ENCODE results near the gene DPH3. TPM values are rescaled to one million over a fixed set of nuclear protein-coding genes. Genes with fewer than 3 reads are reported as not detected.

The DPH3 gene
- total RNA-seq (2013; cell fraction: nucleolus; rRNA removed) = 3.3 and 3.5 TPM in 2 replicates
- total RNA-seq (2014; rRNA removed) (10.7 and 10.8 TPM in 2 replicates), total RNA-seq (2014; rRNA removed; fragmentation: Illumina TruSeq; extraction: Trizol) (13.0 and 14.7 TPM in 2 replicates), total RNA-seq (2021) (15.4 and 20.6 TPM in 2 replicates), polyA plus RNA-seq (2011; rRNA removed) (26.1 and 39.1 TPM in 2 replicates), polyA plus RNA-seq (2014; fragmentation: Illumina TruSeq; extraction: Trizol) (18.0 and 19.0 TPM in 2 replicates), polyA plus RNA-seq (2014; fragmentation: Nextera tagmentation; extraction: Ambion mirVana) (10 to 100 TPM; 67.1 to 71.8 TPM), polyA plus RNA-seq (2014; rRNA removed) (9.2 and 10.9 TPM in 2 replicates), polyA plus RNA-seq (2016; fragmentation: Nextera tagmentation; extraction: Ambion mirVana) (10 to 100 TPM; 50.6 to 54.8 TPM), polyA minus RNA-seq (2011; rRNA and poly(A)+ RNA removed) (5.8 and 6.9 TPM in 2 replicates), Bru-seq, nascent RNA (percentile 84 among the genes with signal in this experiment), BruChase-seq, experiment 1, labeled RNA remaining after a 6-hour chase (percentile 85 among the genes with signal in this experiment), BruChase-seq, experiment 2, labeled RNA remaining after a 2-hour chase (percentile 87 among the genes with signal in this experiment)
- polyA plus RNA-seq (2011; ENCODE audit: low read depth) = 5.3 TPM
- polyA plus RNA-seq (2011; cell fraction: cytosol; rRNA removed) = 7.1 and 7.3 TPM in 2 replicates
- polyA plus RNA-seq (2011; cell fraction: nucleus; rRNA removed) = 3.4 and 5.5 TPM in 2 replicates
- 10.3 and 11.2 TPM in 2 replicates for polyA plus RNA-seq (2012)
- 3.3 and 3.7 TPM in 2 replicates for polyA minus RNA-seq (2011; cell fraction: cytosol; rRNA and poly(A)+ RNA removed)
- polyA minus RNA-seq (2011; cell fraction: nucleus; rRNA and poly(A)+ RNA removed) = 2.7 and 3.5 TPM in 2 replicates
- long read RNA-seq, experiment 1, transcript DPH3-202 (2 exons, 3,052 nt) = minor isoform, 13 of 30 reads
- long read RNA-seq, experiment 1, transcript DPH3-204 (3 exons, 3,131 nt) = major isoform, 17 of 30 reads
- long read RNA-seq, experiment 1, partial matches to known transcripts = 0 of 30 reads
- long read RNA-seq, experiment 1, other reads (novel, unspliced or antisense) = 0 of 30 reads
- long read RNA-seq, experiment 2, transcript DPH3-202 (2 exons, 3,052 nt) = minor isoform, 48 of 117 reads
- long read RNA-seq, experiment 2, transcript DPH3-204 (3 exons, 3,131 nt) = major isoform, 65 of 117 reads
- long read RNA-seq, experiment 2, partial matches to known transcripts = 0 of 117 reads
- long read RNA-seq, experiment 2, other reads (novel, unspliced or antisense) = 4 of 117 reads

GRCh38 chr3:16264708-16265454, at the start of gene DPH3, which contains the start of gene OXNAD1:
Gene DPH3 (minus strand): TSS chr3:16264943. CDS start chr3:16264876, 67 bp downstream.
Gene OXNAD1 (plus strand): TSS chr3:16265212. CDS start chr3:16270953, 5,741 bp downstream.
- WGBS (ENCODE audit: insufficient coverage, insufficient replicate concordance, low lambda C conversion rate, missing lambda C conversion rate) = under 1% methylated on average over 61 of the region's 61 CpGs
- ChIA-PET POLR2A (interaction anchor here (0.8 to 2.3 kb wide), 7 partner anchors 10 to 251 kb away, joined by 3 to 15 read pairs (median 3); no protein-coding TSS in a partner anchor), CTCF (interaction anchor here (0.6 to 9.7 kb wide), 17 partner anchors 10 to 621 kb away, joined by 3 to 93 read pairs (median 4); no protein-coding TSS in a partner anchor), SMC1A (ENCODE audit: uncharacterized antibody, unreplicated experiment) (interaction anchor here (0.8 to 6.4 kb wide), 15 partner anchors 11 to 332 kb away, joined by 3 to 63 read pairs (median 4); no protein-coding TSS in a partner anchor), RAD21 (ENCODE audit: unreplicated experiment) (interaction anchor here (0.6 to 2.1 kb wide), 18 partner anchors 12 to 335 kb away, joined by 3 to 12 read pairs (median 3); no protein-coding TSS in a partner anchor)
- peak within 1 kb of the TSS; percentile 98 for H2AFZ ChIP-seq (ENCODE audit: control insufficient read depth, low read depth, low read length)
- H3K27ac ChIP-seq (ENCODE audit: control insufficient read depth, insufficient read depth) = peak within 1 kb of the TSS; percentile 86
- in situ Hi-C loops (cut with MboI) (no loop called here), intact Hi-C loops (cut with micrococcal nuclease; ENCODE audit: unreplicated experiment) (loop anchor here (2.0 to 10.0 kb wide), 2 partner anchors 246 to 970 kb away; no protein-coding TSS in a partner anchor)
- DNase-seq (ENCODE audit: low read depth, low spot score) (peak; percentile 95), ATAC-seq (peak; percentile 98), FAIRE-seq (peak; percentile 96)
- no peaks in the 10 kb centered on the region for H3K9me3 ChIP-seq (replicated peaks; ENCODE audit: control insufficient read depth, insufficient read depth, low read length)
- H4K20me1 ChIP-seq (ENCODE audit: control insufficient read depth, insufficient read depth) = no peaks in the 10 kb centered on the region
- H3K36me3 ChIP-seq (ENCODE audit: control insufficient read depth in 2 of 2, insufficient read depth in 2 of 2, low read length in 1 of 2) = peaks cover 0 to 2% of the 10 kb centered on the region in 2 experiments; a peak in 2 of 4 replicates
- H3K4me1 ChIP-seq (ENCODE audit: control insufficient read depth, insufficient read depth, low read length) = peaks cover 3% of the 10 kb centered on the region
- peak within 1 kb of the TSS; percentile 89 for H3K9ac ChIP-seq (ENCODE audit: control insufficient read depth, insufficient read depth, low read length)
- no peaks in the 10 kb centered on the region for H3K27me3 ChIP-seq (replicated peaks in 1 of 2; ENCODE audit: control insufficient read depth in 2 of 2, insufficient read depth in 2 of 2, low read length in 1 of 2)
- peak within 1 kb of the TSS; percentile 99 for H3K4me2 ChIP-seq (ENCODE audit: control insufficient read depth, insufficient read depth)
- H3K4me3 ChIP-seq = peak within 1 kb of the TSS; percentile 91
- BruUV-seq (replicated peaks) = no TSS peak
- H3K79me2 ChIP-seq (ENCODE audit: control insufficient read depth, insufficient read depth, low read length) = peaks cover 47% of the 10 kb centered on the region
- peak; percentile 82 to 94 for TF ChIP-seq SRF (IDR thresholded peaks at IDR 0.05; ENCODE audit: low read depth in 2 of 2, low read length in 2 of 2)
- TF ChIP-seq SMARCA5 (IDR thresholded peaks at IDR 0.05) = no peak
- TF ChIP-seq MAX (IDR thresholded peaks at IDR 0.05; ENCODE audit: low read depth, low read length) = peak; percentile 78
- TF ChIP-seq E2F4 (IDR thresholded peaks at IDR 0.05; ENCODE audit: low read depth, low read length) = 0 out of 2 replicates have a peak, but pooled peaks have one; percentile 10
- TF ChIP-seq SMAD5 (IDR thresholded peaks at IDR 0.05; ENCODE audit: low read depth) = peak; percentile 37; the same call in 1 of the 2 replicates
- TF ChIP-seq SP1 (IDR thresholded peaks at IDR 0.05; ENCODE audit: low read depth, low read length) = peak; percentile 77
- TF ChIP-seq GABPA (IDR thresholded peaks at IDR 0.05; ENCODE audit: low read depth) = peak; percentile 98
- TF ChIP-seq, protein P1, sequence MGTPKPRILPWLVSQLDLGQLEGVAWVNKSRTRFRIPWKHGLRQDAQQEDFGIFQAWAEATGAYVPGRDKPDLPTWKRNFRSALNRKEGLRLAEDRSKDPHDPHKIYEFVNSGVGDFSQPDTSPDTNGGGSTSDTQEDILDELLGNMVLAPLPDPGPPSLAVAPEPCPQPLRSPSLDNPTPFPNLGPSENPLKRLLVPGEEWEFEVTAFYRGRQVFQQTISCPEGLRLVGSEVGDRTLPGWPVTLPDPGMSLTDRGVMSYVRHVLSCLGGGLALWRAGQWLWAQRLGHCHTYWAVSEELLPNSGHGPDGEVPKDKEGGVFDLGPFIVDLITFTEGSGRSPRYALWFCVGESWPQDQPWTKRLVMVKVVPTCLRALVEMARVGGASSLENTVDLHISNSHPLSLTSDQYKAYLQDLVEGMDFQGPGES (IDR thresholded peaks at IDR 0.05) = peak; percentile 62; the same call in 1 of the 2 replicates
- TF ChIP-seq KAT2A (conservative IDR thresholded peaks at IDR 0.05; ENCODE audit: control insufficient read depth, low read depth, low read length) = no peak
- 0 out of 2 replicates have a peak, but pooled peaks have one; percentile 48 for TF ChIP-seq POLR2AphosphoS2 (IDR thresholded peaks at IDR 0.05; ENCODE audit: low read depth, low read length)
- peak; percentile 87 for TF ChIP-seq IKZF1 (conservative IDR thresholded peaks at IDR 0.05)
- no peak for TF ChIP-seq HDAC2 (IDR thresholded peaks at IDR 0.05)
- peak in 1 of 2 experiments; percentile 42; a peak in 1 of 3 replicates for TF ChIP-seq EGR1 (IDR thresholded peaks at IDR 0.05; ENCODE audit: borderline replicate concordance in 1 of 2, low read depth in 2 of 2, low read length in 2 of 2)
- TF ChIP-seq SUPT20H (IDR thresholded peaks at IDR 0.05; ENCODE audit: borderline replicate concordance, control insufficient read depth, low read depth, low read length) = no peak
- TF ChIP-seq ZNF384 (IDR thresholded peaks at IDR 0.05; ENCODE audit: borderline replicate concordance, low read depth, low read length) = no peak
- no peak for TF ChIP-seq STAT3 (IDR thresholded peaks at IDR 0.05; ENCODE audit: low read depth, low read length)

Data from GM12878 (cell line).